Measurements from ENCODE around the gene SSNA1. TPM values are rescaled to one million over a fixed set of nuclear protein-coding genes. Genes with fewer than 3 reads are reported as not detected.

SSNA1 gene
- total and polyA plus RNA-seq, 2 donors (not counting 1 experiment from before 2014, with no cell fraction given) = 53.6 to 129 TPM

DNA sequence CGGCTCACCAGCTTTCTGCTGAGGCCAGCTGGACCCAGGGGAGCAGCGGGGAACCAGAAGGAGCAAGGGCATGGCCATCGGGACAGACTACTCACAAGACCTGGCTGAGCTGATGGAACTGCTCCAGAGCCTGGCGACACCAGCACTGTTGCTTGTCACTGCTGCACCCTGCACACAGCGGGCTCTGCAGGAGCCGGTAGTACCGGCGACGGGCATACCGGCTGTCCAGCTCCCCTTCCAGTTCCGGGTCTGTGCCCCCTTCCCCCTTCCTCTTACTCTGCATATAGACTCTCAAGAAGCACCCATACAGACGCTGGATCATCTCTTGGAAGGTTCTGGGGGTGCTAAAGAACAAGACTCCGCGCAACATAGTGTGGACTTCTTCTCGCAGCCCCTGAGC is 1.1 kb upstream of the SSNA1 start:
- Histone ChIP-seq H3K4me3 (ENCODE audit: control extremely low read depth in 1 of 5, extremely low read depth in 1 of 5, insufficient read depth in 1 of 5, low read depth in 2 of 5, low read length in 4 of 5) (peak overlapping the region; percentile 50 to 99 (median 98)), H3K9ac (ENCODE audit: low read length) (peak overlapping the region; percentile 94), H3K27ac (ENCODE audit: low read length in 2 of 2) (peak overlapping the region in 1 of 2 donors; percentile 90), H3K4me2 (replicated peaks; ENCODE audit: low read depth, low read length, poor library complexity, severe bottlenecking) (peak overlapping the region; percentile 95), H3K4me1 (ENCODE audit: control insufficient read depth in 2 of 2, insufficient read depth in 2 of 2, low read length in 2 of 2) (peaks cover 26 to 40% of the 10 kb centered on the region in 2 donors), H3K9me3 (ENCODE audit: control extremely low read depth in 1 of 3, control insufficient read depth in 2 of 3, insufficient read depth in 1 of 3, low read length in 2 of 3) (peaks cover 0 to 3% (median 0%) of the 10 kb centered on the region in 3 donors), H2AFZ (ENCODE audit: insufficient read depth, low read depth, low read length, poor library complexity, severe bottlenecking) (no peak overlapping the region), H4K20me1 (ENCODE audit: control insufficient read depth, insufficient read depth, low read length, poor library complexity, severe bottlenecking) (peaks cover 66% of the 10 kb centered on the region), H3K36me3 (replicated peaks in 1 of 2; ENCODE audit: control extremely low read depth in 1 of 2, control insufficient read depth in 1 of 2, extremely low read depth in 1 of 2, insufficient read depth in 2 of 2, low read length in 1 of 2) (peaks cover 0 to 56% of the 10 kb centered on the region in 2 experiments), H3K27me3 (replicated peaks in 1 of 4; ENCODE audit: control extremely low read depth in 1 of 4, control insufficient read depth in 3 of 4, insufficient read depth in 4 of 4, low read length in 3 of 4) (no peaks in the 10 kb centered on the region), H3K79me2 (ENCODE audit: control insufficient read depth, insufficient read depth, low read length) (peaks cover 71% of the 10 kb centered on the region)
- Mint-ChIP-seq H3K4me1 (peaks cover 36% of the 10 kb centered on the region), H3K27ac (peak overlapping the region; percentile 95), H3K4me3 (peak overlapping the region; percentile 96), H3K27me3 (no peaks in the 10 kb centered on the region), H3K9me3 (ENCODE audit: insufficient read depth) (no peaks in the 10 kb centered on the region)
- no peak for DNase-seq
- ATAC-seq (ENCODE audit: low read depth) = no peak
- intact Hi-C loops (cut with micrococcal nuclease) = loop anchor here (5.0 kb wide), 1 partner anchor 60 kb away; no protein-coding TSS in a partner anchor
- TF ChIP-seq EZH2 (IDR thresholded peaks at IDR 0.05; ENCODE audit: borderline replicate concordance, insufficient read depth, low read depth, low read length, poor library complexity, severe bottlenecking) (no peak), CTCF (IDR thresholded peaks at IDR 0.05) (no peak)
- CTCF ChIA-PET = interaction anchor here (2.8 to 4.0 kb wide), 3 partner anchors 15 to 50 kb away, joined by 13 to 42 read pairs (median 22); partner anchors contain the start of genes CYSRT1, RNF224 and TPRN
- 86% methylated on average over 15 of the region's 15 CpGs for WGBS (ENCODE audit: insufficient coverage)
- POLR2A ChIA-PET = interaction anchor here (0.5 to 2.7 kb wide), 4 partner anchors 11 to 188 kb away, joined by 3 to 21 read pairs (median 12); partner anchors contain the start of gene RNF208

DNA sequence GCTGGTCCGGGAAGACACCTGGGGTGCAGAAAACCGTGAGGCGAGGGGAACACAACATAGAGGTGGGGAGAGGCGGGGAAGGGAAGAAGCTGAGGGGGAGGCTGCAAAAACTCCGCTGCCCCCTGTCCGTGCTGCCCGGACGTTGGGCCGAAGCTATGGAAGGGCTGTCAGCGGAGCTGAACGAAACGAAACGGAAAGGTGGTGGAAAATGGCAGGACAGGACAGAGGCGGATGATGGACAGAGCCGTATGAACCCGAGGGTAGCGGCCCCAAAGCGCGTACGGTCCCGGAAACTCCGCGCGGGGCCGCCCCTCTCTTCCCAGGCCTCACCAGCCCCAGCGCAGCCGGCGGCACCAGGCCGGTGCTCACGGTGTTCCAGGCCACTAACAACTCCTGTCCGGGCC is 388 bp upstream of the SSNA1 start:
- no peaks in the 10 kb centered on the region for H3K27me3 ChIP-seq (replicated peaks in 1 of 4; ENCODE audit: control extremely low read depth in 1 of 4, control insufficient read depth in 3 of 4, insufficient read depth in 4 of 4, low read length in 3 of 4)
- ChIA-PET CTCF (interaction anchor here (1.1 to 4.0 kb wide), 8 partner anchors 9 to 99 kb away, joined by 3 to 42 read pairs (median 8); partner anchors contain the start of genes CYSRT1, RNF224, TPRN and TUBB4B), POLR2A (interaction anchor here (1.1 to 2.7 kb wide), 6 partner anchors 11 to 89 kb away, joined by 3 to 21 read pairs (median 8); partner anchors contain the start of genes RNF208 and TOR4A)
- Mint-ChIP-seq H3K4me1 (peaks cover 36% of the 10 kb centered on the region), H3K27ac (peak overlapping the region; percentile 95), H3K27me3 (no peaks in the 10 kb centered on the region), H3K9me3 (ENCODE audit: insufficient read depth) (no peaks in the 10 kb centered on the region), H3K4me3 (peak overlapping the region; percentile 96)
- H3K4me1 ChIP-seq (ENCODE audit: control insufficient read depth in 2 of 2, insufficient read depth in 2 of 2, low read length in 2 of 2) = peaks cover 26 to 40% of the 10 kb centered on the region in 2 donors
- peak overlapping the region; percentile 94 for H3K9ac ChIP-seq (ENCODE audit: low read length)
- peaks cover 78% of the 10 kb centered on the region for H3K79me2 ChIP-seq (ENCODE audit: control insufficient read depth, insufficient read depth, low read length)
- peak overlapping the region; percentile 88 for H2AFZ ChIP-seq (ENCODE audit: insufficient read depth, low read depth, low read length, poor library complexity, severe bottlenecking)
- peaks cover 0 to 3% (median 0%) of the 10 kb centered on the region in 3 donors for H3K9me3 ChIP-seq (ENCODE audit: control extremely low read depth in 1 of 3, control insufficient read depth in 2 of 3, insufficient read depth in 1 of 3, low read length in 2 of 3)
- DNase-seq (no peak), ATAC-seq (ENCODE audit: low read depth) (no peak)
- WGBS (ENCODE audit: insufficient coverage) = under 1% methylated on average over 30 of the region's 31 CpGs
- peaks cover 61% of the 10 kb centered on the region for H4K20me1 ChIP-seq (ENCODE audit: control insufficient read depth, insufficient read depth, low read length, poor library complexity, severe bottlenecking)
- peak overlapping the region; percentile 50 to 99 (median 98) for H3K4me3 ChIP-seq (ENCODE audit: control extremely low read depth in 1 of 5, extremely low read depth in 1 of 5, insufficient read depth in 1 of 5, low read depth in 2 of 5, low read length in 4 of 5)
- intact Hi-C loops (cut with micrococcal nuclease) = loop anchor here (1.0 to 5.0 kb wide), 6 partner anchors 12 to 61 kb away; partner anchors contain the start of genes NDOR1, RNF224, TMEM203 and TPRN
- H3K27ac ChIP-seq (ENCODE audit: low read length in 2 of 2) = peak overlapping the region; percentile 78 to 90
- H3K4me2 ChIP-seq (replicated peaks; ENCODE audit: low read depth, low read length, poor library complexity, severe bottlenecking) = peak overlapping the region; percentile 95
- TF ChIP-seq EZH2 (IDR thresholded peaks at IDR 0.05; ENCODE audit: borderline replicate concordance, insufficient read depth, low read depth, low read length, poor library complexity, severe bottlenecking) (no peak), CTCF (IDR thresholded peaks at IDR 0.05) (no peak)
- peaks cover 0 to 49% of the 10 kb centered on the region in 2 experiments for H3K36me3 ChIP-seq (replicated peaks in 1 of 2; ENCODE audit: control extremely low read depth in 1 of 2, control insufficient read depth in 1 of 2, extremely low read depth in 1 of 2, insufficient read depth in 2 of 2, low read length in 1 of 2)
